Activated CD4-positive, alpha-beta T cell treated with anti-CD3 and anti-CD28 coated beads, Interleukin-2, amount 50 U/mL, for 4 hours (primary cell): ENCODE results near the gene ZNF839.
A peak's percentile ranks its signal among the peaks of the same experiment; 100 is the strongest.
"Not testable (repeated sequence)": the region's sequence is repeated elsewhere in the genome, so short reads cannot be mapped to it uniquely, and the experiment has no call there.

Source experiments
- DNase-seq, 2 experiments: peaks; one replicate each; pipeline ENCODE4 v3.0.0-alpha.2; 2020

Gene ZNF839

DNA sequence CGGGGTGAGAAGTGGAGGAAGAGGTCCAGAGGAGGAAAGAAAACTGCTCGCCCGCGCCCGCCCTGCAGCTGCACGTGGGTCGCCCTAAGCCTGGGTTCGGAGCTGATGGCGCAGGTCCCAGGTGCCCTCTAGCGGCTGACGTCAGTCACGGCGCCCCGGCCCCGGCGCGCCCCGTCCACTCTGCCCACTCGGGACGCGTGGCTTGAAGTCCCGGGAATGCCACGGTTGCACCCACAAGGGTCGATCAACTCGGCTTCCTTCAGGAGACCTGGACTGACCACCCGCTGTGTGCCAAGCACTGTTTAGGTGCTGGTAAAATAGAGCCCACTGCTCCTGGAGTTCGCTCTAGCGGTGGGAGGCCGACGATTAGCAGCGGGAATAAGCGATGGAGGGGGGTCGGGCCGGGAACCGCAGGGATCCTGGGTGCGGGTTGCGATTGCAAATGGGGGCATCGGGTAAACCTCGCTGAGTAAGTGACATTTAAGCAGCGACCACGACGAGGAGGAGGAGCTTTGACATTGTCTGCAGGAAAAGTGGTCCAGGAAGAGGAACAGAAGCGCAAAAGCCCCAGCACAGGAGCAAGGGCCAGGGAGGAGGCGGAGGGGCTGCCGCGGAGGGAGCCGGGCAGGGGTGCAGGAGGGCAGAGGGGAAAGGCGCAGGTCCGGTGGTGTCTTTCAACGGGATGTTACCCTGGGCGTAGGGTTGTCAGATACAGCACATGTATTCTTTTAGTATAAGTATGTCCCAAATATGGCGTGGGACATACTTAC is 5.1 kb upstream of the ZNF839 start:
- DNase-seq, result peak; percentile 71 to 73

DNA sequence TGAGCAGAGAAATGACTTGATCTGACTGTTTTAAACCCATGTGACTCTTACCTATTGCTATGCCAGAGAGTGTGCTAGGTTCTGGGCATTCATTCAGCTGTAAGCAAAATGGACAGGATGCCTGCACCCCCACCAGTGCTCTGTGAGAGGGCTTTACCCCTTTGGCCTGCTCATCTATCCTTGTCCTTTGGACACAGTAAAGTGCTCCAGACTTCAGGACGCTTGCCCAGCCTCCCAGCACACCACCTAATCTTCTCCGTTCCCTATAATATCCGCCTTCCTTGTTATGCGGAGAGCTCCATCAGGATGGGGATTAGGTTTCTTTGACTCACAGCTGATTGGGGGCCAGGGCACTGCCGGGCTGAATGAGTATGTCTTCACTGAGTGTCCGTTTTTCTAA is 4.4 kb upstream of the ZNF839 start:
- DNase-seq, result no peak

GRCh38 chr14:102316338-102316742 is 3.2 kb upstream of the ZNF839 start:
- DNase-seq, result no peak

GRCh38 chr14:102316743-102317563 is 2.6 kb upstream of the ZNF839 start:
- DNase-seq, result peak; percentile 89 to 91

DNA sequence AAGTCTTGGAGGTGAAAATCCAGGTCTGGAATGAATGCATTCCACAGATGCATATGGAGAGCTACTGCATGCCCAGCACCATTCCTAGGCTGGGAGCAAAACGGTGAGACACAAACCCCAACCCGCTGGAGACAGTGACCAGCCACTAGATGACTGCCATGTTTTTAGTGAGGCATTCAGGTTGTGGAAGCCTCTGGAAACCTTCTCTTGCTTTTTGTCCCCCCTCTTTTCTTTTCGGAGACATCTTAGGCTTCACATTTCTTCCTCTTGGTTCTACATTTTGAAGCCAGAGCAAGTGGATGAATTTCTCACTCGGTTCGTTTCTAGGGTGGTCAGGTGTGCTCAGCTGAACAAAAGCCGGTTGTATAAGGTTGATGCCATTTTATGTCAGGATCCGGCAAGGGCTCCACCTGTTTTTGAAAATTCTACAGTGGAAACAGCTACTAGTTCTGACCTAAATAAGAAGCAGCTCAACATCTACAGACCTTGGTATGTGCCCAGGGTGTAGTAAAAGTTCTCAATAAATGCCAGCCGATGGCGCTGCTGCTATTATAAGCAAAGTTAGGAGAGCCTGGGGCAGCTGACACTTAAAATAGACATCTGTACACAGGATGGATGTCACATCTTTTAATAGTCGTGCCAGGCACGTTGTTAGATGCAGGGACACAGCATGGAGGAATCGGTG is 1.8 kb upstream of the ZNF839 start:
- no peak for DNase-seq

DNA sequence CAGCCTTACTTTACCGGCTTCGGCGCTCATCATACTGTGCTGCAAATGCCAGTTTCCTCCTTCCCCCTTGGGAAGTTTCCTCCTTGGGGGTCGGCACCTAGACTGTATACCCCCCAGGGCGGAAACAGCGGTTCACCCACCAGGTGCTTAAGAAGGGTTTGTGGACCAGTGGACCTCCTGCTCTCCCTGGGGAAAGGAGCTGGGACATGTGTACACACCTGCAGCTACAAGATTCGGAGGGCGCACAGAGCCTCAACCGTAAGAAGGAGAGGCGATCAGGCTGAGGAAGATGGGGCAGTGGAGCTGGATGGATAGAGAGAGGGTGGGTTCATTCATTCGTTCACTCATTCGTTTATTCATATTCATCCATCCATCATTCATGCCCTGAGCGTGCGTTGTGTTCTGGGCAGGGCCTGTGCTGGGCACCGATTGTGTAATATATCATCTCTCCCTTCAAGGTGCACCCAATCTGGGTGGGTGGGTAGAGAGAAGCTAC is 717 bp upstream of the ZNF839 start:
- DNase-seq, result no peak

DNA sequence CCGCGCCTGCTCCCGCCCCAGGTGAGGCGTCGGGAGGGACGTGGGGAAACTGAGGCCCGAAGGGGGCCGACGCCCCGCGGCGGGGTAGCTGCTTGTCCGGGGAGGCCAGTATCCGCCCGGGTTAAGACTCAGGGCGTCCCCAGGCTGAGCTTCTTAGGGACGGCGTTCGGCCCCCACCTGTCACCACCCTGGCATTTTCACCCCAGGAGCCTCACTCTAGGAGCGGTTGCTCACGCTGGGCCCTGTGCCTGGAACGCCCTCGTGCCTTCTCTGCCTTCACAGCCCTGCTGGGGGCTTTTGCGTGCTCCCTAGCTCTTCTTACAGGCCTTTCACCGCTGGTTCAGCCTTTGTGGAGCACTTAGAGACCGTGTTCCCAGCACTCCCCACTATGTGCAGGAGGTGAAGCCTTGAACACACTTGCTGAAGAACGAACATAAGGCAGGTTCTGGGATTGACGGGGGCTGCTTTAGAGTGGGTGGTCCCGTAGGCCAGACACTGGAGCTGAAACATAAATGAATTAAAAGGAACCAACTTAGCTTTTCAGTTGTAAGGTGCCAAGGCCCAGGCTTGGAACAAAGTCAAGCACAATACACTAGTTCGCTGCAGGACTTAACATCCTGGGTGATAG is 601 bp downstream of the ZNF839 start:
- peak; percentile 39 to 53 for DNase-seq

- no peak for DNase-seq
These were observed 1.3 kb downstream of the ZNF839 start for GRCh38 chr14:102320671-102321455.

- DNase-seq, result no peak
These were observed 2.2 kb downstream of the ZNF839 start for GRCh38 chr14:102321456-102322422.

DNA sequence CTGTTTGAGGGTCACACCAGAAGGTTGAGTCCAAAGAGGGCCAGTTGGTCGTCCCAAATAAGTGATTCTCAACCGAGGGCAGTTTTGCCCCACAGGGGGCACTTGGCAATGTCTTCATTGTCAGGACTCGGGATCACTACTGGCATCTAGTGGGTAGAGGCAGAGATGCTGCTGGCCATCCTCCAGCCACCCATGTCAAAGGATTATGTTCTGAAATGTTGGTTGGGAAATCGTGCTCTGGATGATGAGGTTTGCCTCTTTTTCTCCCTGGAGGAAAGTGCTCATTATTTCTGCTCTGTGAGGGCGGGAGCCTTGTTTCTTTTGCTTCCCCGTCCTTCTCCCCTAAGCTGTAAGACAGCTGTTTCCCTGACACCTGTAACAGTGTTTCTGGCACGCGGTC is 3.6 kb downstream of the ZNF839 start:
- DNase-seq, result no peak

- DNase-seq, result no peak
These were observed 6.3 kb downstream of the ZNF839 start for GRCh38 chr14:102325791-102326345.

- no peak for DNase-seq
These were observed 7.0 kb downstream of the ZNF839 start for GRCh38 chr14:102326583-102326982.

DNA sequence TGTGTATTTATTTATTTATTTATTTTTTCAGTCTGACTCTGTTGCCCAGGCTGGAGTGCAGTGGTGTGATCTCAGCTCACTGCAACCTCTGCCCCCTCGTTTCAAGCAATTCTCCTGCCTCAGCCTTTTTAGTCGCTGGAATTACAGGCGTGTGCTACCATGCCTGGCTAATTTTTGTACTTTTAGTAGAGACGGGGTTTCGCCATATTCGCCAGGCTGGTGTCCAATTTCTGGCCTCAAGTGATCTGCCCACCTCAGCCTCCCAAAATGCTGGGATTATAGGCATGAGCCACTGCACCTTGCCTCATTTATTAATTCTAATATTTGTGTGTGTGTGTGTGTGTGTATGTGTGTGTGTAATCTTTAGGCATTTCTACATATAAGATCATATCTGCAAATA is 9.8 kb downstream of the ZNF839 start:
- DNase-seq, result not testable (repeated sequence)

GRCh38 chr14:102330806-102331205 is 11.3 kb downstream of the ZNF839 start:
- no peak for DNase-seq

DNA sequence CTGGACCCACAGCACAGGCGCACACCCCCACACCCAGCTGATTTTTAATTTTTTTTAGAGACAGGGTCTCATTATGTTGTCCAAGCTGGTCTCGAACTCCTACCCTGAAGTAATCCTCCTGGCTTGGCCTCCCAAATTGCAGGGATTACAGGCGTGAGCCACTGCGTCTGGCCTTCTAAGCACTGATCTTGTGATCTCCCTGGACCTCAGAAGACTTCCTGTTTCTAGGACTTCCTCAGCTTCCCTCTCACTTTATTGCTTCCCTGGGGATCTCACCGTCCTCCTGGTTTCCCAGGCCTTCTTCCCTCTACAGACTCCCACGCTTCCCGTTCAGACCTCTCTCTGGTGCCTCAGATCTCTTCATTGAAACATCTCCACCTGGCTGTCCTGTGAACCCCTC is 13.8 kb downstream of the ZNF839 start:
- DNase-seq, result no peak

GRCh38 chr14:102333795-102334705 is 14.5 kb downstream of the ZNF839 start:
- DNase-seq, result no peak

- no peak for DNase-seq
These were observed 15.6 kb downstream of the ZNF839 start for GRCh38 chr14:102335163-102335562.

GRCh38 chr14:102338724-102339123 is 19.2 kb downstream of the ZNF839 start:
- DNase-seq, result no peak

- DNase-seq, result no peak
These were observed 22.0 kb downstream of the ZNF839 start for GRCh38 chr14:102341566-102341965.
